H1 (cell line): ENCODE data around the gene TAF1D. TPM values are rescaled to one million over a fixed set of nuclear protein-coding genes. Genes with fewer than 3 reads are reported as not detected.

Experiments
- CEBPB ChIP-seq: IDR thresholded peaks from 2 replicates; pipeline ENCODE4 v1.6.1; 2012; ENCODE audit warnings: low read depth, low read length
- GTF2F1 ChIP-seq: IDR thresholded peaks from 2 replicates; pipeline ENCODE4 v1.6.1; 2012; ENCODE audit warnings: low read depth, low read length, improper control_type of control experiment, borderline replicate concordance
- JUN ChIP-seq: IDR thresholded peaks from 2 replicates; pipeline ENCODE4 v1.6.1; 2011; ENCODE audit warnings: low read depth, mild to moderate bottlenecking, improper control_type of control experiment, low read length
- POLR2AphosphoS5 ChIP-seq: IDR thresholded peaks from 2 replicates; pipeline ENCODE4 v1.6.1; 2011; ENCODE audit warnings: low read depth, low read length
- SP1 ChIP-seq: IDR thresholded peaks from 2 replicates; pipeline ENCODE4 v1.6.1; 2011; ENCODE audit warnings: low read depth, low read length
- TAF7 ChIP-seq: optimal IDR thresholded peaks from 2 replicates; pipeline ENCODE3; 2011; ENCODE audit warnings: low read depth, mild to moderate bottlenecking, inconsistent platforms, low read length, moderate library complexity, borderline replicate concordance
- microRNA counts: library from miRNA; unstranded; fragments of <30 nt; microRNA quantifications from one replicate; lab custom pipeline; 2015
- microRNA-seq, 2 experiments: library from miRNA; unstranded; fragments of <30 nt; microRNA quantifications; one replicate each; pipeline versions ENCODE4 to v1.2.0, GENCODE V29; 2016 to 2020; ENCODE audit warnings: borderline microRNAs expressed in 2 of 2, borderline number of aligned reads in 2 of 2, borderline replicate concordance in 1 of 2
- polyA plus RNA-seq, 7 experiments: library from polyadenylated mRNA; depleted of rRNA in 3 of 7; stranded (reverse) in 5 of 7; unstranded in 2 of 7; fragments of >200 nt in 5 of 7; fragments of 200-250 nt in 2 of 7; gene quantifications; 1 replicate in 5 of 7; 2 replicates in 1 of 7; 4 replicates in 1 of 7; pipeline versions ENCODE4 v1.2.1 to v1.2.3, GENCODE V29; 2011 to 2013; ENCODE audit warnings: missing spikeins in 2 of 7, mixed read lengths in 2 of 7
- small RNA-seq: library from polyadenylated mRNA; stranded (forward); fragments of <200 nt; extraction: miRNeasy Mini kit (QIAGEN cat#:217004); gene quantifications from one replicate; pipeline ENCODE3, GENCODE V24; 2013; ENCODE audit not compliant: insufficient read depth
- total RNA-seq: library from RNA; stranded (reverse); fragmentation: NEBNext Ultra II Directional; extraction: Animal tissue kit (Norgen Biotek cat#: 25700); gene quantifications from 2 replicates; pipeline ENCODE4 v1.2.1, GENCODE V29; 2021

TAF1D gene
- total and polyA plus RNA-seq, 2 of the 8 experiments (the other 6 are each of a cell fraction or from before 2014, with no cell fraction given), result 64.7 to 212 TPM

DNA sequence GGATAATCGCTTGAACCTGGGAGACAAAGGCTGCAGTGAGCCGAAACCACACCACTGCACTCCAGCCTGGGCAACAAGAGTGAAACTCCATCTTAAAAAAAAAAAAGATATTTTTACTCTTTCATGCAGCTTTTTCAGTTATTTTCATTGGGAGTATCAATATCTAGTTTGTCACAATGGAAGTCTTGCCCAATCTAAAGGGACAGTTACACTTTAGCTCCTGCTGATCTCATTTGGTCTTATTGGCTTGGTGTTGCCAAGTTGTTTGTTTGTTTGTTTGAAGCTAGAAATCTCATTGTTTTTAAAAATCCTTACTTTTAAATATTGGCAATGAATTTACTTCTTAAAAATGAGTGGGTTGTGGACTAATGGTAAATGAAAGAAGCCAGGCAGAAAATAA, 55.1 kb downstream of the TAF1D start (continued):
- TF ChIP-seq POLR2AphosphoS5, result no peak
- TF ChIP-seq TAF7, result no peak
- TF ChIP-seq GTF2F1, result no peak
- TF ChIP-seq JUN, result no peak
- TF ChIP-seq SP1, result no peak
- no peak for TF ChIP-seq CEBPB

MicroRNAs within 50 kb of the gene (microRNA counts, 767-probe panel; counts per million panel counts)
- microRNA hsa-miR-1304-5p (lab: Ali Mortazavi, UCI), result 879 counts per million, percentile 95 among the panel's probes with 10 or more counts

Small RNA genes lying within 50 kb of the gene (microRNA-seq; reads per million reads assigned to microRNA genes)
- 3.9 to 7.9 reads per million in 2 experiments for gene MIR1304

Small RNA genes lying within 50 kb of the gene (small RNA-seq; reads per million reads assigned to genes)
- gene RF00019, result not detected
- 46.1 reads per million, percentile 96 among the genes with 10 or more reads in this experiment for gene RF00493
- 1.0 reads per million for gene SCARNA9
- gene SNORA1, result not detected
- not detected for gene SNORA18
- not detected for gene SNORA25
- gene SNORA32, result not detected
- gene SNORA40, result not detected
- gene SNORA8, result not detected
- not detected for gene SNORD5
- gene SNORD6, result 903 reads per million, percentile 99 among the genes with 10 or more reads in this experiment

Other genes starting within 250 kb of the TAF1D start
- gene SMCO4, start 198.1 kb downstream of the TAF1D start, total RNA-seq, result 53.9 and 57.0 TPM in 2 replicates
- 33.2 and 36.6 TPM in 2 replicates for gene SMCO4, start 198.1 kb downstream of the TAF1D start, polyA plus RNA-seq (2011; rRNA removed)
- gene CEP295, start 79.8 kb downstream of the TAF1D start, total RNA-seq, result 13.3 and 14.6 TPM in 2 replicates
- 2.2 and 3.7 TPM in 2 replicates for gene CEP295, start 79.8 kb downstream of the TAF1D start, polyA plus RNA-seq (2011; rRNA removed)
- gene C11orf54, start 177 bp upstream of the TAF1D start, total RNA-seq, result 21.5 and 24.5 TPM in 2 replicates
- gene C11orf54, start 177 bp upstream of the TAF1D start, polyA plus RNA-seq (2011; rRNA removed), result 3.9 and 14.7 TPM in 2 replicates
- gene MED17, start 42.8 kb upstream of the TAF1D start, total RNA-seq, result 30.4 and 33.7 TPM in 2 replicates
- 8.0 and 8.8 TPM in 2 replicates for gene MED17, start 42.8 kb upstream of the TAF1D start, polyA plus RNA-seq (2011; rRNA removed)
- gene VSTM5, start 109.1 kb upstream of the TAF1D start, total RNA-seq, result 0.13 and 0.22 TPM in 2 replicates
- 0.42 and 0.70 TPM in 2 replicates for gene VSTM5, start 109.1 kb upstream of the TAF1D start, polyA plus RNA-seq (2011; rRNA removed)